GM12892 (cell line): Measurements from ENCODE around the gene PDE6G.

Source experiments
- POLR2A ChIP-seq: IDR thresholded peaks from 2 replicates; pipeline ENCODE4 v1.6.1; 2011; ENCODE audit warnings: low read depth, low read length, control low read depth
- TAF1 ChIP-seq: IDR thresholded peaks from 2 replicates; pipeline ENCODE4 v1.6.1; 2011; ENCODE audit warnings: low read depth, mild to moderate bottlenecking, control low read depth, low read length, borderline replicate concordance

GRCh38 chr17:81680150-81680549, 23.8 kb upstream of the PDE6G start:
- TF ChIP-seq POLR2A (no peak), TAF1 (no peak)
